ENCODE data around the gene SLC25A25. TPM values are rescaled to one million over a fixed set of nuclear protein-coding genes. Genes with fewer than 3 reads are reported as not detected.

SLC25A25 gene
- total RNA-seq, 1 donor from 2014 or later, result 9.8 TPM

GRCh38 chr9:128145536-128145935 lies 77.5 kb downstream of the SLC25A25 start:
- peak; percentile 54 for DNase-seq (ENCODE audit: low read depth)

GRCh38 chr9:128145951-128146351 lies 77.9 kb downstream of the SLC25A25 start:
- DNase-seq (ENCODE audit: low read depth), result no peak

- DNase-seq (ENCODE audit: low read depth), result no peak
Measured at GRCh38 chr9:128146591-128147120, 78.6 kb downstream of the SLC25A25 start.

GRCh38 chr9:128148509-128149000 lies 80.5 kb downstream of the SLC25A25 start:
- DNase-seq (ENCODE audit: low read depth), result no peak

GRCh38 chr9:128149001-128149701 lies 81.1 kb downstream of the SLC25A25 start, which contains the start of gene LCN2:
Gene LCN2 (plus strand): TSS chr9:128149453. CDS start chr9:128149526, 73 bp downstream.
- DNase-seq (ENCODE audit: low read depth), result peak; percentile 93

GRCh38 chr9:128149951-128150593 lies 82.0 kb downstream of the SLC25A25 start:
- DNase-seq (ENCODE audit: low read depth), result no peak

GRCh38 chr9:128150594-128151308 lies 82.7 kb downstream of the SLC25A25 start:
- DNase-seq (ENCODE audit: low read depth), result no peak

GRCh38 chr9:128151309-128152132 lies 83.5 kb downstream of the SLC25A25 start:
- no peak for DNase-seq (ENCODE audit: low read depth)

GRCh38 chr9:128152133-128153059 lies 84.4 kb downstream of the SLC25A25 start:
- DNase-seq (ENCODE audit: low read depth), result no peak

- DNase-seq (ENCODE audit: low read depth), result no peak
Measured at GRCh38 chr9:128153060-128153946, 85.3 kb downstream of the SLC25A25 start.

GRCh38 chr9:128153947-128154695 lies 86.1 kb downstream of the SLC25A25 start:
- no peak for DNase-seq (ENCODE audit: low read depth)

- no peak for DNase-seq (ENCODE audit: low read depth)
Measured at GRCh38 chr9:128155736-128156500, 87.9 kb downstream of the SLC25A25 start.

Other genes starting within 250 kb of the SLC25A25 start
- gene ENG, start 213.6 kb upstream of the SLC25A25 start, total RNA-seq, result 0.87 and 6.8 TPM in 2 replicates
- gene AK1, start 190.6 kb upstream of the SLC25A25 start, total RNA-seq, result 37.3 and 43.8 TPM in 2 replicates
- 23.1 and 30.5 TPM in 2 replicates for gene ST6GALNAC6, start 168.6 kb upstream of the SLC25A25 start, total RNA-seq
- gene ST6GALNAC4, start 151.2 kb upstream of the SLC25A25 start, total RNA-seq, result 31.8 and 33.0 TPM in 2 replicates
- 0.65 and 2.1 TPM in 2 replicates for gene PIP5KL1, start 137.5 kb upstream of the SLC25A25 start, total RNA-seq
- 6.4 and 7.1 TPM in 2 replicates for gene DPM2, start 130.4 kb upstream of the SLC25A25 start, total RNA-seq
- gene EEIG1, start 87.2 kb upstream of the SLC25A25 start, total RNA-seq, result 5.0 and 39.1 TPM in 2 replicates
- 7.6 and 13.5 TPM in 2 replicates for gene NAIF1, start 912 bp upstream of the SLC25A25 start, total RNA-seq
- gene PTGES2, start 59.5 kb downstream of the SLC25A25 start, total RNA-seq, result 80.0 and 96.9 TPM in 2 replicates
- gene LCN2, start 81.2 kb downstream of the SLC25A25 start, total RNA-seq, result 23.6 and 38.2 TPM in 2 replicates
- gene BBLN, start 92.0 kb downstream of the SLC25A25 start, total RNA-seq, result 60.3 and 79.9 TPM in 2 replicates
- gene CIZ1, start 123.3 kb downstream of the SLC25A25 start, total RNA-seq, result 10.9 and 38.1 TPM in 2 replicates
- 9.2 and 33.5 TPM in 2 replicates for gene DNM1, start 135.1 kb downstream of the SLC25A25 start, total RNA-seq
- 47.9 and 89.6 TPM in 2 replicates for gene GOLGA2, start 207.8 kb downstream of the SLC25A25 start, total RNA-seq
- 15.5 and 22.6 TPM in 2 replicates for gene SWI5, start 208.0 kb downstream of the SLC25A25 start, total RNA-seq

Measured in renal cortical epithelial cell (primary cell).